ENCODE measurements around the gene PTPRN2. TPM values are rescaled to one million over a fixed set of nuclear protein-coding genes. Genes with fewer than 3 reads are reported as not detected.

Gene PTPRN2
- total and polyA plus RNA-seq, 2 of the 8 experiments (the other 6 are each of a cell fraction or from before 2014, with no cell fraction given): 2.6 to 4.5 TPM

- no peak overlapping the region for H2BK5ac ChIP-seq (ENCODE audit: low read depth, low read length)
- H2AK5ac ChIP-seq (ENCODE audit: low read depth, low read length): no peak overlapping the region
- DNase-seq (ENCODE audit: low read depth in 1 of 2, low spot score in 2 of 2): no peak
- H3K36me3 ChIP-seq (ENCODE audit: control insufficient read depth in 2 of 4, insufficient read depth in 4 of 4, low read length in 3 of 4): no peaks in the 10 kb centered on the region; a peak in 1 of 8 replicates
- no peak overlapping the region for H3K4ac ChIP-seq (replicated peaks; ENCODE audit: insufficient read length, low read depth, low read length)
- H2BK20ac ChIP-seq (ENCODE audit: low read length): no peak overlapping the region
- no peak overlapping the region for H3K9ac ChIP-seq (replicated peaks in 1 of 4; ENCODE audit: extremely low read depth in 1 of 4, low read depth in 3 of 4, low read length in 3 of 4)
- H2AFZ ChIP-seq (ENCODE audit: low read length): no peak overlapping the region
- no peak overlapping the region for H2BK15ac ChIP-seq (ENCODE audit: low read length)
- no peak overlapping the region for H4K91ac ChIP-seq (replicated peaks; ENCODE audit: insufficient read length, low read length)
- H3K79me1 ChIP-seq (ENCODE audit: low read depth, low read length): no peaks in the 10 kb centered on the region
- no peaks in the 10 kb centered on the region for H4K20me1 ChIP-seq (replicated peaks in 1 of 2; ENCODE audit: control insufficient read depth in 1 of 2, insufficient read depth in 2 of 2, low read length in 2 of 2)
- no peak for FAIRE-seq
- H4K5ac ChIP-seq (ENCODE audit: insufficient read length, low read depth, low read length): no peak overlapping the region
- no peak overlapping the region for H2BK120ac ChIP-seq (replicated peaks; ENCODE audit: low read depth, low read length)
- H3K4me3 ChIP-seq (ENCODE audit: extremely low read depth in 1 of 4, insufficient read depth in 2 of 4, low read depth in 3 of 4, low read length in 4 of 4): no peak overlapping the region
- no peak overlapping the region for H3K56ac ChIP-seq (replicated peaks; ENCODE audit: insufficient read length, low read depth, low read length)
- H3K27ac ChIP-seq (ENCODE audit: low read depth, low read length): no peak overlapping the region
- no peak overlapping the region for H3K23ac ChIP-seq (ENCODE audit: insufficient read length)
- no peak overlapping the region for H4K8ac ChIP-seq (ENCODE audit: extremely low read depth, insufficient read depth, low read length)
- no peak overlapping the region for H3K14ac ChIP-seq (ENCODE audit: insufficient read length)
- ChIA-PET CTCF (ENCODE audit: partially characterized antibody) (no interaction called here), POLR2A (ENCODE audit: partially characterized antibody) (no interaction called here)
- no peak overlapping the region for H3K4me2 ChIP-seq (ENCODE audit: insufficient read depth in 1 of 2, low read depth in 2 of 2, low read length in 2 of 2)
- WGBS, 2 experiments (ENCODE audit: extremely low coverage in 1 of 2, insufficient coverage in 1 of 2, insufficient read length in 1 of 2, insufficient replicate concordance in 2 of 2, low coverage in 1 of 2, low lambda C conversion rate in 2 of 2, missing lambda C conversion rate in 1 of 2): 90% methylated on average over 11 of the region's 12 CpGs; no CpG with 5 or more reads in 1 of the 2 experiments
- no peaks in the 10 kb centered on the region for H3K27me3 ChIP-seq (replicated peaks in 1 of 4; ENCODE audit: control insufficient read depth in 3 of 4, extremely low read depth in 1 of 4, insufficient read depth in 3 of 4, low read length in 3 of 4)
- H3K18ac ChIP-seq (ENCODE audit: extremely low read depth, low read length): no peak overlapping the region
- no peaks in the 10 kb centered on the region for H3K4me1 ChIP-seq (replicated peaks in 1 of 4; ENCODE audit: control insufficient read depth in 3 of 4, insufficient read depth in 4 of 4, low read length in 3 of 4)
- no peaks in the 10 kb centered on the region for H3K79me2 ChIP-seq (ENCODE audit: control insufficient read depth in 1 of 2, insufficient read depth in 2 of 2, low read length in 2 of 2)
- H2BK12ac ChIP-seq (ENCODE audit: low read depth, low read length): no peak overlapping the region
- H3K9me3 ChIP-seq (ENCODE audit: insufficient read depth in 2 of 2, low read depth in 1 of 2, low read length in 1 of 2): peaks cover 3 to 15% of the 10 kb centered on the region in 2 experiments; a peak in 3 of 4 replicates
- H3K23me2 ChIP-seq (ENCODE audit: low read depth, low read length): no peaks in the 10 kb centered on the region
- TF ChIP-seq SP1 (IDR thresholded peaks at IDR 0.05; ENCODE audit: low read depth, low read length): no peak
- no peak for TF ChIP-seq CTCF (IDR thresholded peaks at IDR 0.05; ENCODE audit: control extremely low read depth in 1 of 3, insufficient read depth in 1 of 3, low read depth in 1 of 3, low read length in 3 of 3)
- TF ChIP-seq CHD1 (IDR thresholded peaks at IDR 0.05; ENCODE audit: low read depth, low read length): no peak
- no peak for TF ChIP-seq SIRT6 (IDR thresholded peaks at IDR 0.05; ENCODE audit: low read length)
- no peak for TF ChIP-seq TEAD4 (IDR thresholded peaks at IDR 0.05; ENCODE audit: low read depth, low read length)
- no peak for TF ChIP-seq YY1 (IDR thresholded peaks at IDR 0.05; ENCODE audit: low read depth, low read length)
- TF ChIP-seq CBX5 (IDR thresholded peaks at IDR 0.05; ENCODE audit: low read depth, low read length): no peak
- TF ChIP-seq CREB1 (IDR thresholded peaks at IDR 0.05): no peak
- no peak for TF ChIP-seq RFX5 (IDR thresholded peaks at IDR 0.05; ENCODE audit: borderline replicate concordance, low read depth, low read length)
Observed at GRCh38 chr7:157645539-157645938, 942.1 kb downstream of the PTPRN2 start.

Measured in H1 (cell line).